ENCODE data around the gene CHRNA7. TPM values are rescaled to one million over a fixed set of nuclear protein-coding genes. Genes with fewer than 3 reads are reported as not detected.

The CHRNA7 gene
- total and polyA plus RNA-seq, 10 of the 15 experiments (the other 5 are each of a cell fraction or from before 2014, with no cell fraction given), result 0.06 to 0.15 (median 0.12) TPM; not detected in 7

DNA sequence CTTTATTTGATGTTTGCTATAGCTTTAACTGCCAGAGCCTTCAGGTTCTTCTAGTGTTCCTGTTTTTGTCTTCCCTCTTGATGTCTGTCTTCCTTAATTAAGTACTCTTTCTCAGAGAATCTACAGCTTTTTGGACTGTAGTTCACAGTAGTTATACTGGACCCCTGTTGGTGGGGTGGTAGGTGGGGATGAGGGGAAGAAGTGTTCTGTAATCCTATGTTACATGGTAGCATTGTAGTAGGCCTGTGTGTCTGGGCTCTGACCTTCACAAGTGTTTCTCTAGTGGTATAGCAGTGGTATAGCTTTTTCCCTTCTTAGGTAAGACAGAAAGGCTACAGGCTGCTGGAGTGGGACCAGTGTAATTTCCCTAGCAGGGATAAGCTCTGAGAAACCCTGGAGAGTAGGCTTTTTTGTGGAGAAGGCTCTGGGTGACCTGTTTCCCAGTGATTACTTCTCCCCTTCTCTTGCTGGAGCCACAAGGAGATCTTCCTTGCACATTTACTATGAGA, 59.6 kb downstream of the CHRNA7 start:
- Histone ChIP-seq H4K20me1 (ENCODE audit: control insufficient read depth, insufficient read depth) (no peaks in the 10 kb centered on the region), H3K4me3 (no peak overlapping the region), H3K27me3 (replicated peaks in 1 of 2; ENCODE audit: control insufficient read depth in 2 of 2, insufficient read depth in 2 of 2, low read length in 1 of 2) (no peaks in the 10 kb centered on the region), H3K27ac (ENCODE audit: control insufficient read depth, insufficient read depth) (no peak overlapping the region), H3K79me2 (ENCODE audit: control insufficient read depth, insufficient read depth, low read length) (no peaks in the 10 kb centered on the region), H3K36me3 (ENCODE audit: control insufficient read depth in 2 of 2, insufficient read depth in 2 of 2, low read length in 1 of 2) (no peaks in the 10 kb centered on the region), H3K9ac (ENCODE audit: control insufficient read depth, insufficient read depth, low read length) (no peak overlapping the region), H3K4me2 (ENCODE audit: control insufficient read depth, insufficient read depth) (no peak overlapping the region), H3K4me1 (ENCODE audit: control insufficient read depth, insufficient read depth, low read length) (no peaks in the 10 kb centered on the region), H3K9me3 (replicated peaks; ENCODE audit: control insufficient read depth, insufficient read depth, low read length) (no peaks in the 10 kb centered on the region), H2AFZ (ENCODE audit: control insufficient read depth, low read depth, low read length) (no peak overlapping the region)
- TF ChIP-seq FOXK2 (IDR thresholded peaks at IDR 0.05), result no peak
- no peak for TF ChIP-seq CBFB (IDR thresholded peaks at IDR 0.05; ENCODE audit: low read depth)
- TF ChIP-seq ZZZ3 (IDR thresholded peaks at IDR 0.05; ENCODE audit: control insufficient read depth, insufficient read length, low read depth), result no peak
- TF ChIP-seq ZNF207 (IDR thresholded peaks at IDR 0.05; ENCODE audit: borderline replicate concordance), result no peak
- TF ChIP-seq EZH2 (IDR thresholded peaks at IDR 0.05; ENCODE audit: borderline replicate concordance, control insufficient read depth, low read depth, low read length), result no peak
- no peak for TF ChIP-seq BRCA1 (IDR thresholded peaks at IDR 0.05; ENCODE audit: low read depth, low read length)
- TF ChIP-seq SPI1 (IDR thresholded peaks at IDR 0.05; ENCODE audit: borderline replicate concordance, insufficient read depth, low read depth, low read length), result no peak
- no peak for TF ChIP-seq TBL1XR1 (IDR thresholded peaks at IDR 0.05; ENCODE audit: low read depth, low read length)
- no peak for TF ChIP-seq RAD21 (IDR thresholded peaks at IDR 0.05; ENCODE audit: insufficient read depth, low read depth, low read length)
- no peak for TF ChIP-seq IKZF1 (conservative IDR thresholded peaks at IDR 0.05)
- no peak for TF ChIP-seq CHD1 (IDR thresholded peaks at IDR 0.05; ENCODE audit: low read depth, low read length)
- no peak for TF ChIP-seq RAD51 (IDR thresholded peaks at IDR 0.05)
- no peak for TF ChIP-seq TAF1 (IDR thresholded peaks at IDR 0.05; ENCODE audit: borderline replicate concordance, low read depth, low read length)
- TF ChIP-seq MXI1 (IDR thresholded peaks at IDR 0.05; ENCODE audit: low read depth, low read length), result no peak
- TF ChIP-seq, protein P1, sequence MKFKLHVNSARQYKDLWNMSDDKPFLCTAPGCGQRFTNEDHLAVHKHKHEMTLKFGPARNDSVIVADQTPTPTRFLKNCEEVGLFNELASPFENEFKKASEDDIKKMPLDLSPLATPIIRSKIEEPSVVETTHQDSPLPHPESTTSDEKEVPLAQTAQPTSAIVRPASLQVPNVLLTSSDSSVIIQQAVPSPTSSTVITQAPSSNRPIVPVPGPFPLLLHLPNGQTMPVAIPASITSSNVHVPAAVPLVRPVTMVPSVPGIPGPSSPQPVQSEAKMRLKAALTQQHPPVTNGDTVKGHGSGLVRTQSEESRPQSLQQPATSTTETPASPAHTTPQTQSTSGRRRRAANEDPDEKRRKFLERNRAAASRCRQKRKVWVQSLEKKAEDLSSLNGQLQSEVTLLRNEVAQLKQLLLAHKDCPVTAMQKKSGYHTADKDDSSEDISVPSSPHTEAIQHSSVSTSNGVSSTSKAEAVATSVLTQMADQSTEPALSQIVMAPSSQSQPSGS (IDR thresholded peaks at IDR 0.05; ENCODE audit: low read length), result no peak
- CTCF ChIA-PET, result no interaction called here
- no TSS peak for BruUV-seq (replicated peaks)
- in situ Hi-C loops (cut with MboI) (no loop called here), intact Hi-C loops (cut with micrococcal nuclease; ENCODE audit: unreplicated experiment) (no loop called here)
- FAIRE-seq (no peak), ATAC-seq (no peak), DNase-seq (ENCODE audit: low read depth, low spot score) (no peak)
- RAD21 ChIA-PET (ENCODE audit: unreplicated experiment), result no interaction called here
- POLR2A ChIA-PET, result no interaction called here
- SMC1A ChIA-PET (ENCODE audit: uncharacterized antibody, unreplicated experiment), result interaction anchor here (1.4 kb wide), 1 partner anchor 10 kb away, joined by 3 read pairs; no protein-coding TSS in a partner anchor

All from GM12878 (cell line).